Activated T-cell treated with anti-CD3 and anti-CD28 coated beads for 24 hours (primary cell): Measurements from ENCODE around the gene VWA3B.

Experiments
- DNase-seq: peaks from one replicate; pipeline ENCODE4 v3.0.0-alpha.2; 2020; ENCODE audit warnings: low read depth

VWA3B gene

DNA sequence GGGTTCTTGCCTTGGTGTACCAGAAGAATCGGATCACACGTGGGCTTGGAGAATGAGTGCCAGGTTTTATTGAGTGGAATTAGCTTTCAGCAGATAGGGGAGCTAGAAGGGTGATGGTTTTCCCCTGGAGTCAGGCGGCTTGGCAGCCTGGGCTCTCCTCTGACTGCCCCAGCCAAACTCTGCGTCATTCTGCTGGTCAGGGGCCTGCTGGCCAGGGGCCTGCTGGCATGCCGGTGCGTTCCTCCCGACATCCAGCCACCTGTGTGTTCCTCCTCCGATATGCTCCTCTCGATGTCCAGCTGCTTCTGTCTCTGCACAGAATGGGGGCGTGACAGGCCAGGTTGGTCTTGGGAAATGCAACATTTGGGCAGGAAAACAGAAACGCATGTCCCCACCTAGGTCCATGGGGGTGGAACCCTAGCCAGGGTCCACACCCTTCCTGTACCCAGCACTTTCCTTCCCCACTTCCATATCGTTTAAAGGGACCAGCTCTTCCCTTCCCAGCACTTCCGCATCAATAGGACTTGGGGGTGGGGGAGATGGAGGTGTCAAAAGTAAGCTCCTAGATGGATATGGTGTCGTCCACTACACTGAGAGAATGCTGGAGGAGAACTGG lies 85.3 kb downstream of the VWA3B start:
- no peak for DNase-seq

DNA sequence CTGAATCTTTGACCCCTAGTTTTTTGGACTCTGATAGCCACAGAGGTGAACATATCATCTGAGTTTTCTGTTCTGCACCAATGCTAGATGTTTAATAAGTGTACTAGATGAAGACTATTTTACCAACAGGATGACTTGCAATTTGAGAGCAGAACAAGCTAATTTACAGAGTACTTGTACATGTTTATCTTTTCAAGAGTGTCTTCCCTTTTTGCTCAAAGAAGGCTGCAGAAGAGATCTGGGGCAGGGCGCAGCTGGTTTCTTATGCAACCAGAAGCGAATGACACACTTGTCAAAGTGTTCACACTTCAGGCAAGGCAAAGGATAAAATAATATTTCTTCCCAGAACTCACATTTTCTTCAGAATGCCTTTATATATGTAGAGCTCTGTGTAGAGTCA lies 86.0 kb downstream of the VWA3B start:
- no peak for DNase-seq

DNA sequence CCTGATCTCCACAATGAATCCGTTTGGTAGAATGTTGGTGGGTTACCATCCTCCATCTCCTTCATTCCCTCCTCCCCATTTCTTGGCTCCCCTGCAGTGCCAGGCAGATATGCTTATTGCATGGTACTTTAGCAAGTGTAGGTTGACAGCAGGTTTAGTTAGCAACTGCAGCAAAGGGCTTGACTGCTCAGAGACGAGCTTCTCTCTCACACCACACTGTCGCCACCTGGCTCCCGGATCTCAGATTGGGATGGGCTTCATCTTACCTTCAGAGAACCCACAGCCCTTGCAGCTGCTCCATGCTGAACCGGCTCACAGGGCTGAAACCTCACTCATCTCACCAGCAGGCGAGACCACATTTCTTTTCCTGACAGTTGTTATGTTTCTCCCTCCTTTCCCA lies 88.8 kb downstream of the VWA3B start:
- no peak for DNase-seq

DNA sequence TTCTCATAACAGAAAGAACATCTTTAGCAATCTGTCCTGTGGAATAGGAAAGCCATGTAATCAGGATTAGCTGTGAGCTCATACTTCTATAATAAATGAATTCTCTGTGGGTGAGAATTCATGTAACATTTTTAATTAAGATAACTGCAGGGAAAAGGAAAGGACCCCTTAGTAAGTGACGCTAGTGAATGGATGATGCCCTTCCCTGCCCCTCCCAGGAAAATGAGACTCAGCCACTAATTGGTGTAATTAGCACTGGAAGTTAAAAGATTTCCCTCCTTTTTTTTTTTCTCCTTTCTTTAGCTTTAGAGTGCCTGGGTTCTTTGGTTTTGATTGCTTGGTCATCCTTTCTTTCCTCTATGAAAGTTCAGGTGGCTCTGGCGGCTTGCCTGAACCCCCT lies 90.3 kb downstream of the VWA3B start:
- DNase-seq = no peak

DNA sequence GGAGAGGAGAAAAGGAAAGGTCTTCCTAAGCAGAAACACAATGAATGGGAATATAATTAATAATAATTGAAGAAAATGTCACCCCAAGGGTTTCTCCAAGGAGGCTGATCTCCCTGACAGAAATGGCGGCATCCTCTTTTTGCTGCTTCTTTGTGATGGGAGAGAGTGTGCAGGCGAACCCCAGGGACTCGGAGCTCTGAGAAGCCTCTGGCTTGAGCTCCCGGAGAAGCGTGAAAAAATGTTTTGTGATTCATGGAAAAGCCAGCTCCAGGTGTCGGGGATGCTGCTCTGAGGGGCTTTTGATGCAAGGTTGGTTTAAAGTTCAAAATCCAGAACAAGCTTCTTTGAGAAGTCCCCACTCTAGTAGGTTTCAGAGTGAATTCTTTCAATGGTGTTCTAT lies 91.0 kb downstream of the VWA3B start:
- DNase-seq = no peak

DNA sequence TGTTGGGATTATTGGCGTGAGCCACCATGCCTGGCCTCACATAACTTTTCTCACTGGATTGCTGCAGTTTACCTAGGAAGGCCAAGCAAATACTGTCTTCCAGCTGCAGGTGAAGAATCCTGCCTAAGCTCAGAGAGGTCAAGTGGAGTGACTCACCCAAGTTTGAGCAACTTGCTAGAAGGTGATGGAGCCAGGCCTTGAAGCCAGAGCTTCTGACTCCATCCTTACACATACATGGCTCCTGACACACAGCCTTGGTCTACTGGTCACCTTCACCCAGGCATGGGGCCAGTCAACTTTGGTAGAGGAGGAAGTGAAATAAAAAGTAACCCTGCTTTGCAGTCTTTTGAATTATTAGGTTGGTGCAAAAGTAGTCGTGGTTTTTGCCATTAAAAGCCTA lies 93.5 kb downstream of the VWA3B start:
- DNase-seq = no peak

DNA sequence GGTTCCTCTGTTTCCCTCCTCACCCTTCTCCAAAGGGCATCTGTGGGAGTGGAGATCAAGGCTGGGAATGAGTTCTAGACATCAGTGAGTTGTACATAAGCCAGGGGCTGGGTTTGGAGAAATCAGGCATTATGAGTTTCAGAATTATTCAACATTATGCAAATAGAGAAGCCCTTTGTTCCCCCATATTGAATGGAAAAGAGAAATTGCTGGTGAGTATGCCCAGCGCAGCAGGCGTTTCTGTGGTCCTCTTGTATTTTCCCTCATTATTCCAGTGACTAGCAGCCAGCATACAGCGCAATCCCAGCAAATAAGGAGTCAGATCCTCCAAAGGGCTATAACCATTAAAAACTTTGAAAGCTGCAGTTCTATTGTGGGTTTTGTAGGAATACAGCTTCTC lies 94.4 kb downstream of the VWA3B start:
- no peak for DNase-seq

DNA sequence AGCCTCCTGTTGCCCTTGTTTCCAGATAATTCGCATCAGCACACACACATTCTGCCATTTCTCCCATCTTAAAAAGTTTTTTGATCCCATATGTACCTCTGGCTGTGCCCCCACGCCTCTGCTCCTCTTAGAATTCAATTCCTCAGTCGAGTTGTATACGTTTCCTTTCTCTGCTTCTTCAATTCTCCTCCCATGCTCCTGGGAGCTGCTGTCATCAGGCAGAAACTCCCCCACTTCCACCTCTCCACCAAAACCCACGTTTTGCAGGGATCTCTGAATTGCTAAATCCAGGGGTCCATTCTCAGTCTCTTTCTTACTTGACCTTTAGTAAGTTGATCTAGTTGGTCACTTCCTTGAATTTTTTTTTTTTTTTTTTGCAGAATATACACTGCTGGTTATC lies 98.8 kb downstream of the VWA3B start:
- DNase-seq = no peak

DNA sequence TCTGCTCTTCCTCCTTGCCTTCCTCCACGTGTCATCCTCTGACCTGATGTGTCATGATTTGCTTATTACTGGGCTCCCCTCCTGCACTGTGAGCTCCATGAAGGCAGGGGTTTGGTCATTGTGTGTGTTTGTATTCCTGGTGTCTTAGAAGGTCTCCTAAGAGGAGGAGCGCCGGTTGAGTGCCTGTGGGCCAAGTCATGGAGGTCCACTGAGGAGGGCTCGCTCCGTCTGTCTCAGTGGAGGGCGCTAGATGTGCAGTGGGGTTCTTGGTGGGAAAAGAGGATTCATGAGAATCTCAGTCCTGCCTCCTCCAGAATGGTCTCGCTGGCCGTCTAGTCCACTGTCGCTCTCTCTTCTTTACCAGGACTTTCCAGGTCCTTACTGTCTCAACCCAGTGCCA lies 100.2 kb downstream of the VWA3B start:
- no peak for DNase-seq

DNA sequence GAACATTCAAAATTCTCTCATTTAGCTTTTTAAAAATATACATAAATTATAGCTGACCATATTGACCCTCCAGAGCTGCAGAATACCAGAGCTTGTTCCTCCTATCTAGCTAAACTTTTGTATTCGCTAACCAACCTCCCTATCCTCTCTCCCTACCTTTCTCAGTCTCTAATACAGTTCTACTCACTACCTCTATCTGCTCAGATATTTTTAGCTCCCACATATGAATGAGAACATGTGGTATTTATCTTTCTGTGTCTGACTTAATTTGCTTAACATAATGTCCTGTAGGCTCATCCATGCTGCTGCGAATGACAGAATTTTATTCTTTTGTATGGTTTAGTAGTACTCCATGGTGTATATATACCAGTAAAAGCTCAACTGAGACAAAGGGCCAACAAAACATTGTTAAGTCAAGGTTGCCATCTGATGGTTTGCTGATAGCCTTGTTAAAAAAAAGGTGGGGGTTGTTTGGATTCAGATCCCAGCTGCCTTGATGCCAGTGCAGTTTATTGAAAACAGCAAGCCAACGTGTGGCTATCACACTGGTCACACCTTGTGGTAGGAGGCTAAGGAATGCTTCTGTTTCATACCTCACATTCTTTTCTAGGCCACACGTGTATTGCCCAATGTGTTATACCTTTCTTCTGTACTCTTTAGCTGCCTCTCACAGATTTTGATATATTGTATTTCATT lies 101.5 kb downstream of the VWA3B start:
- DNase-seq = no peak

DNA sequence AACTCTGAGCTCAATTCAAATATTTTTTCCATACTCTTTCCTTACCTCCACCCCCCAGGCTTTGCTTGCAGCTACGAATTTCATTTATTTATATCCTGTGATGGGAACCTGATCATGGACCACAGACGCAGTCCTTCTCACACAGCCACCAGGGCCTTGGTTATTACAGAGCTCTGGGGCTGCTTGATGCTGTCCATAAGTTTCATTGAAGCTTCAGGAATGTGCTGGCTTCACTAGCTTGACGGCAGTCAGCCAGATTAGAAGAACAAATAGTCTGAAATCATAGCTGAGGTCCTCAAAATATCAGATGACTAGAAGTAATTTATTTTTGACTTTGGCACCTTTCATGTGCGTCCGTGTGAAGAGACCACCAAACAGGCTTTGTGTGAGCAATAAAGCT lies 104.9 kb downstream of the VWA3B start:
- DNase-seq = no peak

DNA sequence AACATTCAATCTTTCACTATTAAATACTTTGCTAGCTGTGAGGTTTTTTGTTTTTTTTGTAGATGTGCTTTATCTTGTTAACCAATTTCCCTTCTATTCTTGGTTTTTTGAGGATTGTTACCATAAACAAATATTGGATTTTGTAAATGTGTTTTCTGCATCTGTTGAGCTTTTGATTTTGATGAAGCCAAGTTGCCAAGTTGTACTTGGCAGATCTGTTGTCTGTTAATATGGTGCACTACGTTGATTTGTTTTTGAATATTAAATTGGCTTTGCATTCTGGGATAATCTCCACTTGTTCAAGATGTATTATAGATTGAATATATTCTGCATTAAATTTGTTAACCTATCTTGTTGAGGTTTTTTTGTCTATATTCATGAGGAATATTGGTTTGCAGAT lies 114.6 kb downstream of the VWA3B start:
- DNase-seq = no peak

DNA sequence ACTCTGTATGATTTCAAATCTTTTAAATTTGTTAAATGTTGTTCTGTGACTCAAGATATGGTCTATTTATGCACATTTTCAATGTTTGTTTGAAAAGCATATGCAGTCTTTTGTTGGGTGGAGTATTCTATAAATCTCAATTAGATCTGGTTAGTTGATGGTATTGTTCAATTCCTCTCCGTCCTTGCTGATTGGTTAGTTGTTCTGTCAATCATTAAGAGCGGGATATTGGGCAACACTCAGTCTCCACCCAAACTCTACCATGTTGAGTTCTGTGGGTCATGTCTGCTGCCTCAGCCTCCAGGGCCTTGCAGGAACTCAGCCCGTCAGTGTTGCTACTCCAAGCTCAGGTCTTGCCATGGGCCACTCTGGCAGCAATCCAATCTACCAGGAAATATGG lies 118.9 kb downstream of the VWA3B start:
- no peak for DNase-seq

DNA sequence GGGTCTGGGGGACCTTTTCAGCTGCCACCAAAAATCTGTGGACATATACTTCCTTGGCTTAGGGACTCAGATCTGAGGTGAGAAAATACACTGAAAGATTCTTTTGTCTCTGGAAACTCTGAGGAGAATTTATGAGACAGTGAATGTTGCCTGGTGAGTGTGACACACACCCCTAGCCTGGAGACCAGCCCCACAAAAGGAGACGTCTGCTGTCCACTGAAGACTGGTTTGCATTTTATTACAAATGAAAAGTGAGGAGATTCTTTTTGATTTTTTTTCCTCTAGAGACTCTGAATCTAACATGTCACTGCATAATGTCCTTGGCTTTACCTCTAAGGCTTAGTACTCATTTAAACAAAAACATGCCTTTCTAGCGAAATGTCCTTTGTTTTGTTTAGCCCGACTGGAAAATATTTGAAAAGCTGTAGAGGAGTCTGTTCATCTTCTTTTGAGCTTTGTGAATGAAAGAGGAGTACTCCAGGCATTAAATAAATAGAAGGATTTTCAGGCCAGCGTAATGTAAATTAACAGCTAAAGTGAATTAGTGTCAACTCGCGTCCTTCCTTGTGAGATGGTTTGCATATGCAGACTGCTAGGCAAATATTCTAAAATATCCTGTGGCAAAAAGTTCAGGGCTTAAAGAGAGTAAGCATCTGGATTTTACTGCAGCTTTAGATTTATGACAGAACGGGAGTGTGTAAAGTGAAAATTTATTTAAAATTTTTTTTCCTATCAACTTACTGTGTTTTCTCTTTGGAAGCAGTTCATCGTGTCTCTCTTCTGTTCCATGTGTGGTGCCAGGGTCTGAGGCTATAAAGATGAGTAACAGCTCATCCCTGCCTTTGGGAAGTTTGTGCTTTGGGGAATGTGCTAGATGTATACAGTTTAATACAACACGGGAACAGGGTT lies 125.4 kb downstream of the VWA3B start:
- no peak for DNase-seq

DNA sequence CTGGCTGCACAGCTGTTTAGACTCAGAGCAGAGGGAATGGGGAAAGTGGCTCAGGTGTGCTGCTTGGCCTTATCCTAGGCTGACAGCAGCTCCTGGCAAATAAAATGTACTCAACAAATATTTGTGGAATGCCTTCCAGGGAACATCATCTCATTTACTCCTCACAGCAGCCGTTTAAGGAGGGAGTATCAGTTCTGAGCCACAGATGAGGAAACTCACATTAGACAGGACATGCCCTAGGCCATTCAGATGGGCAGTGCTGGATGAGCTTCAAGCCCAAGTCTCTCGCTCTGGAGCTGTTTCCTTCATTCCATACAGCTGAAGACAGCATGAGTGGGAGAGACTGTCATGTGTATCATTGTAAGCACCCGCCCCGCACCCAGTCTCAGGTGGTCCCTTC lies 129.6 kb downstream of the VWA3B start:
- no peak for DNase-seq

DNA sequence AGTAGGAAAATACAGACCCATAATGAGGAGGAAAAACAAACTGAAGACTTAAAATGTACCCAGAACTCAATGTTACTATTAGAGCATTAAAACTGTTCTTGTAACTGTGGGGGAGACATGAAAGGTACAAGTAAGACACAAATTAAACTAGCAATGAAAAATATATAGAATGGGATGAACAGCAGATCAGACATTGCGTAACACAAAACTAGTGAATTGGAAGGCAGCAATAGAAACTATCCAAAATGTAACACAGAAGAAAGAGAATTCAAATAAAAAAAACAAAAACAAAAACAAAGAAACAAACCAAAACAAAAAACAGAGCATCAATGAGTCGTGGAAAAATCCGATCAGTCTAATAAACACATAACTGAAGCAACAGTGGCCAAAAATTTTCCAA lies 132.2 kb downstream of the VWA3B start:
- DNase-seq = no peak

DNA sequence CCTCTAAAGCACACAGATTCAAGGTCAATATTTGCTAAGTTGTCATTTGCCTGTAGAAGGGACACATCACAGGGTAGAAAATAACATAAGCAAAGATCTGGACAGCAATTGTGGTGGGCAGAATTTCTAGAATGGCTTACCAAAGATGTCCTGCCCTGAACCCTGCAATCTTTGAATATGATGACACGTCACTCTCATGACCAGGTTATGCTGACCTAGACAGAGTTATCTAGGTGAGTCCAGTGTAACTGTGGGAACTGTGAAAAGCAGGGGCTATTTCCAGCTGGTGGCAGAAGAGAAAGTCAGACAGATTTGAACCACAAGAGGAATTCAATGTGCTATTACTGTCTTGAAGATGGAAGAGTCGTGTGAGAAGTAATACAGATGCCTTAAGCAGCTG lies 147.0 kb downstream of the VWA3B start:
- DNase-seq = no peak

DNA sequence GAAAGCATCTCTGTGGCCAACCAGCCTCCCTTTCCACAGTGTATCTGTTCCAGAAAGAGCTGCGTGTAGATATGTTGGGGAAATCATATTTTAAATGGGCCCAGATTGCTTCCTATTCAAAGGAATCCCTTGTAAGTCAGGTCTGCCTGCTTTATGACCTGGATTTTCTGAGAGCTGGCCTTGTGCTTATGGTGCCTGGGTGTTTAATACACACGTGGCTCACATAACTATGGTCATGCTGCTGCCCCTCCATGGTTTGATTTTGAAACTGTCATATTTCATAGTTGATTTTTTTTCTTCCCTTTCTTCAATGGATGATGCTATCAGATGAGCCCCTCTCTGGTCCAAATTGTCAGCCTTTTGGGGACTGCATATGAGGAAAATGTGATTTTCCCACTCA lies 147.8 kb downstream of the VWA3B start:
- DNase-seq = no peak

DNA sequence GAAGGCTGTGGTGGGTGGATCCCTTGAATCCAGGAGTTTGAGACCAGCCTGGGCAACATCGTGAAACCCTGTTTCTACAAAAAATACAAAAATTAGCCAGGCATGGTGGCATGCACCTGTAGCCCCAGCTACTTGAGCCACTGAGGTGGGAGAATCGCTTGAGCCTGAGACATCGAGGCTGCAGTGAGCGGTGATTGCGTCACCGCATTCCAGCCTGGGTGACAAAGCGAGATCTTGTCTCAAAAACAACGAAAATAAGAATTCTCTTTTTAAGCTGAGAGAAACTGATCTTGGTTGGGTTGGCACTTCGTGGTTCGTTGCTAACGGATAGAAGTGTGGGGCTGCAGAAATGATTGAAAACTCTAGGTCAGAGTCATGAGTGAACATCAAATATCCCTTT lies 150.0 kb downstream of the VWA3B start:
- no peak for DNase-seq

DNA sequence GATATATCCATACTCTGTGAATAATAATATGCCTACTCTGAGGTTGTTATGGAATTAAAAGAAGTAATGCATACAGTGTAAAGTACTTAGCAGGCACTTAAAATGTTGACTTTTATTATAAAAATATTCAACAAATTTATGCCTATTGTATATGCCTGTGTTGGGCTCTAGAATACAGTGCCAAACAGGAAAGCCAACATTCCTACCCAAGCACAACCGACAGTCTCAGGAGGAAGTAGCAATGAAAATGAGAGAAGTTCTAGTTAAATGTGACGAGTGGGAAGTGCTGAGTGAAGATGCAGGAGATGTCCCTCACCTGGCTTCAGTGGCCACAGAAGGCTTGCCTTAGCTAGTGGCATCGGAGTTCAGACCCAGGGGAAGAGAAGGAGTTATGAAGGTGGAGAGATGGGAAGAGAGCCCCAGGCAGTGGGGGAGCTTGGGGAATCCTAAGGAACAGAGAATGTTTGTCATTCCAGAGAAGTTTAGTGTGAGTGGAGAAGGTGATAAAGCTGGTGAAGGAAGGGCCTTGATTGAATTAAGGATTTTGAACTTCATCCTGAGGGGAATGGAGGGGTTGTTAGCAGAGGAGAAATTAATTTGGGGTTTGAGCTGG lies 153.9 kb downstream of the VWA3B start:
- DNase-seq = no peak

DNA sequence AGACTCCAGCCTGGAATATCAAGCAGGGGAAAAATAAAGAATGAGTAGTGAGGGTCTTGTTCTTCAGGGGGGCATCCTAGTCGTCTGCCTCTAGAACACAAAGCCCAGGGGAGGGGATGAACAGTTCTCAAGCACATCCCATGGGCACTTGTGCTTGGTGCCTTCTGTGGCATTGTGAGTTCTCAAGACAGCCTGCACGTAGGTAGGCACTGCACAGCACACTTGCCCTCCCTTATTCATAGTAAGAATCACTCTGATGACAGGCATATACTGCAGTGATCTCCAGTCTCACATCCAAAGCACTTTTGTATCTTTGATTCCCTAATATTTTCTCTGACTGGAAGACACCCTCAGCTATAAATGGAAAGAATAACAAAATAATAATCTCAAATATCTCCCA lies 154.6 kb downstream of the VWA3B start:
- no peak for DNase-seq

DNA sequence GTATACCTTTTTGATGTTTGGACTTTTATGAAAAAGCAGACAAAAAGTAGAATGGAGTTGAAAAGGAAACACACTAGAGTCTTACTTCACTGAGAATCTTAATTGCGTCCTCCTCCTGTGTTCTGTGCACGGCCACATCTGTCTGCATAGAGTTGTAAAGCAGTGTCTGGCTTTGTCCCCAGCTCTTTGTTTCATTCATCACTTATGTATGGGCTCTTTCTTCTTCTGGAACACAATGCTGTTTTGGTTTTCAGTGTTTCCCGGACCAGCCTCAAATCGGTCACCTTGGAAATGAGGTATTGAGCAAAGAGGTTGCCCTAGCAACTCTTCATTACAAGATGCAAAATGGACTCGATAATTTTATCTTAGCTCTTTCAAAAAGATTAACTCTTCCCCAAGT lies 155.0 kb downstream of the VWA3B start:
- DNase-seq = no peak

DNA sequence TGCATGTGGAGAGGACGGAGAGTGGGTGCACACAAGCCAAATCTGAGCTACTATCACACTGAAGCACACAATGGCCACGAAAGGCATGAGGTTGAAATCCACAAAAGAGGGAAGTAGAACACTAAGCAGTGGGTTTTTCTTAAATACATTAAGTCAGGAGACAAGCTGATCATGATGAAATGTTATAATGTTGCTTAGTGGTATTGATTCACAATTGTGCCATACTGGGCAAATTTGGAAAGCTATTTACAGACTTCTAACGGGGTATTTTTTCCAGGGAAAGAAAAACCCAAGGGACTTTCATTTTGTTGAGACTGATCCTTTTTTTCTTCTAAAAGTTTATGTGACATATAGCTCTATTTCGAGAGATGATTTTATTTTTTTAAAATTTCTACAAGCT lies 158.5 kb downstream of the VWA3B start:
- DNase-seq = no peak
